Measurements from ENCODE around the gene SUPT5H. TPM values are rescaled to one million over a fixed set of nuclear protein-coding genes. Genes with fewer than 3 reads are reported as not detected.

The SUPT5H gene
- total RNA-seq, 1 donor from 2014 or later: 91.4 TPM

DNA sequence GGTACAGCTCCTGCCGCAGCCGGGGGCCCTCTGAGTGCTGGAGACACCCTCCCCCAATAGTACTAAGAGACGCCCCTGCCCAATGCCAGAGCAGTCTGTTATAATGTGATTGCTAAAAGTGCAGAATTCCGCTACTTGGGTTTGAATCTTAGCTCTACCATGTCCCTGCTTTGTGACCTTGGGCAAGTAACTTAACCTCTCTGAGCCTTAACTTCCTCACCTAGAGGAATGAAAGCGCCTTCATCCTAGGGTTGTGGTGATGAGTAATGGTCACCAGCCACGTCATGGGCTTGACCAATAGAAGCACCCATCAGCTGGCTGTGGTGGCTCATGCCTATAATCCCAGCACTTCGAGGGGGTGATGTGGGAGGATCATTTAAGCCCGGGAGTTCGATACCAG, 26.4 kb upstream of the SUPT5H start:
- intact Hi-C loops (cut with micrococcal nuclease): no loop called here
- Histone ChIP-seq H3K36me3 (peaks cover 68% of the 10 kb centered on the region), H3K27ac (replicated peaks) (no peak overlapping the region)

DNA sequence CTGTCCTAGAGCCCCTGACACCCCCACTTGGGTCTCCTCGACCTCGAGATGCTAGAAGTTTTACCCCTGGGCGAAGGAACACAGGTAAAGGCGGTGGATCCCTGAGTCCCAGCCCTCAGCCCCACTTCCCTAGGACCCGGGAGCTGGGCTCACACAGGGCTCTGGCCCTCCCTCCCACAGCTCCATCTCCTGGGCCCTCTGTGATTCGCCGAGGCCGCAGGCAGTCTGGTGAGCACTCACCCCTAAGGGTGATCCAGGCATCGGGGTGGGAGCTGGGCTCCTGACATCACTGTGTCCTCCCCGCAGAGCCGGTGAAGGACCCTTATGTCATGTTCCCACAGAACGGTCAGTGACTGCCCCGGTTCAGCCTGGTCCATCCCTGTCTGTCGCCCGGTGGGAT, 24.6 kb upstream of the SUPT5H start:
- Histone ChIP-seq H3K27ac (replicated peaks) (no peak overlapping the region), H3K27me3 (ENCODE audit: low read depth) (no peaks in the 10 kb centered on the region), H3K4me1 (peaks cover 17% of the 10 kb centered on the region), H3K36me3 (peaks cover 76% of the 10 kb centered on the region), H3K4me3 (no peak overlapping the region), H3K9me3 (replicated peaks) (no peaks in the 10 kb centered on the region)
- TF ChIP-seq, protein P1, sequence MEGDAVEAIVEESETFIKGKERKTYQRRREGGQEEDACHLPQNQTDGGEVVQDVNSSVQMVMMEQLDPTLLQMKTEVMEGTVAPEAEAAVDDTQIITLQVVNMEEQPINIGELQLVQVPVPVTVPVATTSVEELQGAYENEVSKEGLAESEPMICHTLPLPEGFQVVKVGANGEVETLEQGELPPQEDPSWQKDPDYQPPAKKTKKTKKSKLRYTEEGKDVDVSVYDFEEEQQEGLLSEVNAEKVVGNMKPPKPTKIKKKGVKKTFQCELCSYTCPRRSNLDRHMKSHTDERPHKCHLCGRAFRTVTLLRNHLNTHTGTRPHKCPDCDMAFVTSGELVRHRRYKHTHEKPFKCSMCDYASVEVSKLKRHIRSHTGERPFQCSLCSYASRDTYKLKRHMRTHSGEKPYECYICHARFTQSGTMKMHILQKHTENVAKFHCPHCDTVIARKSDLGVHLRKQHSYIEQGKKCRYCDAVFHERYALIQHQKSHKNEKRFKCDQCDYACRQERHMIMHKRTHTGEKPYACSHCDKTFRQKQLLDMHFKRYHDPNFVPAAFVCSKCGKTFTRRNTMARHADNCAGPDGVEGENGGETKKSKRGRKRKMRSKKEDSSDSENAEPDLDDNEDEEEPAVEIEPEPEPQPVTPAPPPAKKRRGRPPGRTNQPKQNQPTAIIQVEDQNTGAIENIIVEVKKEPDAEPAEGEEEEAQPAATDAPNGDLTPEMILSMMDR (IDR thresholded peaks at IDR 0.05; ENCODE audit: borderline replicate concordance): no peak
- DNase-seq: no peak
- intact Hi-C loops (cut with micrococcal nuclease): no loop called here

More for the DNA sequence above, 26.4 kb upstream of the SUPT5H start:
- Histone ChIP-seq H3K27me3 (ENCODE audit: low read depth) (no peaks in the 10 kb centered on the region), H3K4me3 (no peak overlapping the region), H3K4me1 (peaks cover 35% of the 10 kb centered on the region), H3K9me3 (replicated peaks) (no peaks in the 10 kb centered on the region)
- TF ChIP-seq, protein P1 (IDR thresholded peaks at IDR 0.05; ENCODE audit: borderline replicate concordance): no peak
- no peak for DNase-seq

DNA sequence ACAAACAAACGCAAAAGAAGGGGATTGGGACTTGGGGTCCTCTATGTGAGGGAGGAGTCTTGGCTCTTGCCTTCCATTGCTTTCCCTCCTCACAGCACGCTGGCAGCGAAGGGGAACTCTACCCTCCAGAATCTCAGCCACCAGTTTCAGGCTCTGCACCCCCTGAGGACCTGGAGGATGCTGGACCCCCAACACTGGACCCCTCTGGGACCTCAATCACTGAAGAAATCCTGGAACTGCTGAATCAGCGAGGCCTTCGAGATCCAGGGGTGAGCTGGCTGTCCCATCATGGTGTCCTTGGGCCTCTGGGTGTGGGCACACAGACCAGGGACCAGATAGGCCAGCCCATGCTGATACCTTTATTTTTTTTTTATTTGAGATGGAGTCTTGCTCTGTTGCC, 23.4 kb upstream of the SUPT5H start:
- H3K9me3 ChIP-seq (replicated peaks): no peaks in the 10 kb centered on the region
- DNase-seq: no peak

DNA sequence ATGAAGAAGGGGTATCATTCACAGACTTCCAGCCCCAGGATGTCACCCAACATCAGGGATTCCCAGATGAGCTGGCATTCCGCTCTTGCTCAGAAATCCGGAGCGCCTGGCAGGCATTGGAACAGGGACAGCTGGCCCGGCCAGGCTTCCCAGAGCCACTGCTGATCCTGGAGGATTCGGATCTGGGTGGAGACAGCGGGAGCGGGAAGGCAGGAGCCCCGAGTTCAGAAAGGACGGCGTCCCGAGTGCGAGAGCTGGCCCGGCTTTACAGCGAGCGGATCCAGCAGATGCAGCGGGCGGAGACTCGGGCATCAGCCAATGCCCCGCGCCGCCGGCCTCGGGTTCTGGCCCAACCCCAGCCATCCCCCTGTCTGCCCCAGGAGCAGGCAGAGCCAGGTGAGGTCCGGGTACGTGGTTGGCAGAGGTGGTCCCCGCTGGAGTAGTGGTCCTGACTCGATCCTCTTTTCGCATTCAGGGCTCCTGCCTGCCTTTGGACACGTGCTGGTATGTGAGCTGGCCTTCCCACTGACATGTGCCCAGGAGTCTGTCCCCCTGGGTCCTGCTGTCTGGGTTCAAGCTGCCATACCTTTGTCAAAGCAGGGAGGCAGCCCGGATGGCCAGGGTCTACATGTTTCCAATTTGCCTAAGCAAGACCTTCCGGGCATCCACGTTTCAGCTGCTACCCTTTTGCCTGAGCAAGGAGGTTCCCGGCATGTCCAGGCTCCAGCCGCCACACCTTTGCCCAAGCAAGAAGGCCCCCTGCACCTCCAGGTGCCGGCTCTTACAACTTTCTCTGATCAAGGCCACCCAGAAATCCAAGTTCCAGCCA, 21.9 kb upstream of the SUPT5H start:
- DNase-seq: peak; percentile 12
- intact Hi-C loops (cut with micrococcal nuclease): no loop called here
- H3K9me3 ChIP-seq (replicated peaks): no peaks in the 10 kb centered on the region
- H3K27ac ChIP-seq (replicated peaks): no peak overlapping the region
- H3K36me3 ChIP-seq: peaks cover 59% of the 10 kb centered on the region
- peaks cover 9% of the 10 kb centered on the region for H3K4me1 ChIP-seq
- TF ChIP-seq, protein P1 (IDR thresholded peaks at IDR 0.05; ENCODE audit: borderline replicate concordance): no peak
- H3K27me3 ChIP-seq (ENCODE audit: low read depth): no peaks in the 10 kb centered on the region
- no peak overlapping the region for H3K4me3 ChIP-seq

More for the DNA sequence above, 23.4 kb upstream of the SUPT5H start:
- TF ChIP-seq, protein P1 (IDR thresholded peaks at IDR 0.05; ENCODE audit: borderline replicate concordance): no peak
- H3K4me1 ChIP-seq: peaks cover 5% of the 10 kb centered on the region
- H3K4me3 ChIP-seq: no peak overlapping the region
- H3K27ac ChIP-seq (replicated peaks): no peak overlapping the region
- H3K27me3 ChIP-seq (ENCODE audit: low read depth): no peaks in the 10 kb centered on the region
- intact Hi-C loops (cut with micrococcal nuclease): no loop called here
- peaks cover 73% of the 10 kb centered on the region for H3K36me3 ChIP-seq

DNA sequence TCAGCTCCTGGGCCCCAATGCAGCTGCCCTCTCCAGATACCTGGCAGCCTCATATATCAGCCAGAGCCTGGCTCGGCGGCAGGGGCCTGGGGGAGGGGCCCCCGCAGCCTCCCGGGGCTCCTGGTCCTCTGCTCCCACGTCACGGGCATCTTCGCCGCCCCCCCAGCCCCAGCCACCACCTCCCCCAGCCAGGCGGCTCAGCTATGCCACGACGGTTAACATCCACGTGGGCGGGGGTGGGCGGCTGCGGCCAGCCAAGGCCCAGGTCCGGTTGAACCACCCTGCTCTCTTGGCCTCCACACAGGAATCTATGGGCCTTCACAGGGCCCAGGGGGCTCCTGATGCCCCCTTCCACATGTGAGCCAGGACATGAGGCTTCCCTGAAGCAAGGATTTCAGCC, 20.4 kb upstream of the SUPT5H start:
- no peak overlapping the region for H3K27ac ChIP-seq (replicated peaks)
- no peak for DNase-seq
- peaks cover 44% of the 10 kb centered on the region for H3K36me3 ChIP-seq
- intact Hi-C loops (cut with micrococcal nuclease): no loop called here
- TF ChIP-seq, protein P1 (IDR thresholded peaks at IDR 0.05; ENCODE audit: borderline replicate concordance): no peak
- no peaks in the 10 kb centered on the region for H3K9me3 ChIP-seq (replicated peaks)
- H3K4me1 ChIP-seq: peaks cover 20% of the 10 kb centered on the region
- no peaks in the 10 kb centered on the region for H3K27me3 ChIP-seq (ENCODE audit: low read depth)
- no peak overlapping the region for H3K4me3 ChIP-seq
